Endodermal cell (in vitro differentiated cells): Measurements from ENCODE around the gene ZNF775. TPM values are rescaled to one million over a fixed set of nuclear protein-coding genes. Genes with fewer than 3 reads are reported as not detected.

Experiments used
- DNase-seq: peaks from one replicate; pipeline ENCODE4 v3.0.0-alpha.2; 2017
- H3K27ac ChIP-seq: 2 replicates; pipeline ENCODE4 v1.5.1; 2013; ENCODE audit warnings: mild to moderate bottlenecking, low read depth, low read length, moderate library complexity
- H3K27me3 ChIP-seq: 2 replicates; pipeline ENCODE4 v1.6.1; 2013; ENCODE audit warnings: mild to moderate bottlenecking, low read length, moderate library complexity; ENCODE audit not compliant: insufficient read depth, control insufficient read depth, poor library complexity, severe bottlenecking
- H3K36me3 ChIP-seq: 2 replicates; pipeline ENCODE4 v1.7.0; 2013; ENCODE audit warnings: mild to moderate bottlenecking, low read length, moderate library complexity; ENCODE audit not compliant: control insufficient read depth, insufficient read depth
- H3K4me1 ChIP-seq: one replicate; pipeline ENCODE4 v1.7.0; 2013; ENCODE audit warnings: low read length; ENCODE audit not compliant: control insufficient read depth, insufficient read depth
- H3K4me3 ChIP-seq: 2 replicates; pipeline ENCODE4 v1.5.1; 2013; ENCODE audit warnings: mild to moderate bottlenecking, low read length, moderate library complexity
- H3K9ac ChIP-seq: 2 replicates; pipeline ENCODE4 v1.6.1; 2013; ENCODE audit warnings: mild to moderate bottlenecking, low read length, moderate library complexity; ENCODE audit not compliant: poor library complexity, severe bottlenecking; ENCODE audit errors: extremely low read depth
- H3K9me3 ChIP-seq: 2 replicates; pipeline ENCODE4 v1.6.1; 2013; ENCODE audit warnings: mild to moderate bottlenecking, low read length, moderate library complexity; ENCODE audit not compliant: control insufficient read depth
- H3K27ac Mint-ChIP-seq: 2 replicates; pipeline ENCODE4 v1.8.0; 2020; ENCODE audit warnings: mixed read lengths
- H3K27me3 Mint-ChIP-seq: 2 replicates; pipeline ENCODE4 v1.8.0; 2021; ENCODE audit warnings: mild to moderate bottlenecking, mixed read lengths; ENCODE audit not compliant: insufficient read depth
- H3K36me3 Mint-ChIP-seq: 2 replicates; pipeline ENCODE4 v1.8.0; 2020; ENCODE audit warnings: low read depth, mixed read lengths
- H3K4me1 Mint-ChIP-seq: 2 replicates; pipeline ENCODE4 v1.8.0; 2020; ENCODE audit warnings: mixed read lengths
- H3K4me3 Mint-ChIP-seq: 2 replicates; pipeline ENCODE4 v1.8.0; 2020; ENCODE audit warnings: mild to moderate bottlenecking, moderate library complexity, mixed read lengths
- H3K9me3 Mint-ChIP-seq: 2 replicates; pipeline ENCODE4 v1.8.0; 2020; ENCODE audit warnings: mild to moderate bottlenecking, mixed read lengths
- CTCF ChIP-seq: fragments of 200-600 bp; sonication (generic); conservative IDR thresholded peaks from 2 replicates; pipeline ENCODE4 v1.5.0; 2021; ENCODE audit warnings: antibody characterized with exemption, mild to moderate bottlenecking
- WGBS, 2 experiments: methylation state at CpG; one replicate each; pipeline versions ENCODE4 v1.1.5 to v1.1.7; 2013; ENCODE audit warnings: missing lambda C conversion rate in 2 of 2, mixed read lengths in 1 of 2; ENCODE audit not compliant: insufficient coverage in 1 of 2, insufficient read length in 1 of 2; 5-methylcytosine and 5-hydroxymethylcytosine counted together
- total RNA-seq, 2 donors: library from RNA; stranded (reverse); fragmentation: NEBNext Ultra II Directional in 1 of 2; extraction: Animal tissue kit (Norgen Biotek cat#: 25700) in 1 of 2; gene quantifications; 2 replicates in 1 of 2; 3 replicates in 1 of 2; pipeline ENCODE4 v1.2.1, GENCODE V29; 2021

Gene ZNF775
- total RNA-seq, 2 donors from 2014 or later: 10.0 to 11.3 TPM

- Histone ChIP-seq H3K4me1 (peaks cover 28% of the 10 kb centered on the region), H3K4me3 (no peak overlapping the region), H3K36me3 (no peaks in the 10 kb centered on the region), H3K9ac (peak overlapping the region; percentile 9), H3K27ac (peak overlapping the region; percentile 84), H3K9me3 (no peaks in the 10 kb centered on the region), H3K27me3 (no peaks in the 10 kb centered on the region)
- peak overlapping the region; percentile 75 for H3K27ac Mint-ChIP-seq
- no peak for DNase-seq
- TF ChIP-seq CTCF: no peak
- no peaks in the 10 kb centered on the region for H3K9me3 Mint-ChIP-seq
- H3K4me3 Mint-ChIP-seq: no peak overlapping the region
- WGBS, 2 experiments: 91% methylated on average over 1 of the region's 1 CpG; no CpG with 5 or more reads in 1 of the 2 experiments
- peaks cover 5% of the 10 kb centered on the region for H3K36me3 Mint-ChIP-seq
- H3K4me1 Mint-ChIP-seq: peaks cover 53% of the 10 kb centered on the region
- H3K27me3 Mint-ChIP-seq: no peaks in the 10 kb centered on the region
Measured at GRCh38 chr7:150401424-150401790, 22.3 kb downstream of the ZNF775 start.

- H3K27me3 Mint-ChIP-seq: no peaks in the 10 kb centered on the region
- Histone ChIP-seq H3K27me3 (no peaks in the 10 kb centered on the region), H3K4me1 (peaks cover 28% of the 10 kb centered on the region), H3K36me3 (no peaks in the 10 kb centered on the region), H3K27ac (peak overlapping the region; percentile 84), H3K4me3 (no peak overlapping the region), H3K9me3 (no peaks in the 10 kb centered on the region), H3K9ac (no peak overlapping the region)
- no peaks in the 10 kb centered on the region for H3K9me3 Mint-ChIP-seq
- H3K36me3 Mint-ChIP-seq: peaks cover 5% of the 10 kb centered on the region
- H3K4me3 Mint-ChIP-seq: no peak overlapping the region
- no peak for TF ChIP-seq CTCF
- whole genome bisulfite sequencing, 2 experiments: 28 to 65% methylated on average over 6 to 7 of the region's 7 CpGs
- H3K27ac Mint-ChIP-seq: peak overlapping the region; percentile 91
- H3K4me1 Mint-ChIP-seq: peaks cover 60% of the 10 kb centered on the region
- DNase-seq: peak; percentile 79
Measured at GRCh38 chr7:150401861-150402631, 22.9 kb downstream of the ZNF775 start.

- H3K9me3 Mint-ChIP-seq: no peaks in the 10 kb centered on the region
- peaks cover 8% of the 10 kb centered on the region for H3K36me3 Mint-ChIP-seq
- WGBS, 2 experiments: 89 to 91% methylated on average over 8 to 13 of the region's 13 CpGs
- Histone ChIP-seq H3K27ac (peak overlapping the region; percentile 84), H3K9ac (no peak overlapping the region), H3K4me1 (peaks cover 28% of the 10 kb centered on the region), H3K27me3 (no peaks in the 10 kb centered on the region), H3K9me3 (no peaks in the 10 kb centered on the region), H3K4me3 (no peak overlapping the region), H3K36me3 (no peaks in the 10 kb centered on the region)
- peak overlapping the region; percentile 91 for H3K27ac Mint-ChIP-seq
- H3K27me3 Mint-ChIP-seq: no peaks in the 10 kb centered on the region
- DNase-seq: peak; percentile 59
- TF ChIP-seq CTCF: no peak
- H3K4me3 Mint-ChIP-seq: no peak overlapping the region
- peaks cover 62% of the 10 kb centered on the region for H3K4me1 Mint-ChIP-seq
Measured at GRCh38 chr7:150402671-150403321, 23.7 kb downstream of the ZNF775 start.
